Measurements from ENCODE around the gene CYS1.
"Not testable (repeated sequence)": the region's sequence is repeated elsewhere in the genome, so short reads cannot be mapped to it uniquely, and the experiment has no call there.

Gene CYS1

GRCh38 chr2:10079870-10080535, at the start of gene CYS1:
TSS of gene CYS1 (minus strand) at chr2:10080411. CDS start at chr2:10080223, 188 bp downstream.
- in situ Hi-C loops (cut with MboI; ENCODE audit: low sequenced_read_pairs): no loop called here

- in situ Hi-C loops (cut with MboI; ENCODE audit: low sequenced_read_pairs): no loop called here
These were observed 49.3 kb upstream of the CYS1 start for GRCh38 chr2:10129490-10129889.

- in situ Hi-C loops (cut with MboI; ENCODE audit: low sequenced_read_pairs): no loop called here
These were observed 48.2 kb upstream of the CYS1 start for GRCh38 chr2:10128420-10128819.

- in situ Hi-C loops (cut with MboI; ENCODE audit: low sequenced_read_pairs): no loop called here
These were observed 46.4 kb upstream of the CYS1 start for GRCh38 chr2:10126632-10127026.

GRCh38 chr2:10125842-10126631, 45.8 kb upstream of the CYS1 start:
- in situ Hi-C loops (cut with MboI; ENCODE audit: low sequenced_read_pairs): no loop called here

GRCh38 chr2:10124538-10125045, 44.4 kb upstream of the CYS1 start:
- in situ Hi-C loops (cut with MboI; ENCODE audit: low sequenced_read_pairs): no loop called here

GRCh38 chr2:10123281-10123680, 43.1 kb upstream of the CYS1 start:
- in situ Hi-C loops (cut with MboI; ENCODE audit: low sequenced_read_pairs): no loop called here

GRCh38 chr2:10122500-10123280, 42.5 kb upstream of the CYS1 start, which contains the start of gene RRM2:
TSS of gene RRM2 (plus strand) at chr2:10122739. CDS start at chr2:10122799, 60 bp downstream.
- in situ Hi-C loops (cut with MboI; ENCODE audit: low sequenced_read_pairs): no loop called here

- in situ Hi-C loops (cut with MboI; ENCODE audit: low sequenced_read_pairs): no loop called here
These were observed 40.8 kb upstream of the CYS1 start for GRCh38 chr2:10120877-10121574.

GRCh38 chr2:10120158-10120876, 40.1 kb upstream of the CYS1 start:
- in situ Hi-C loops (cut with MboI; ENCODE audit: low sequenced_read_pairs): no loop called here

GRCh38 chr2:10119601-10120157, 39.5 kb upstream of the CYS1 start:
- in situ Hi-C loops (cut with MboI; ENCODE audit: low sequenced_read_pairs): no loop called here

- in situ Hi-C loops (cut with MboI; ENCODE audit: low sequenced_read_pairs): no loop called here
These were observed 38.8 kb upstream of the CYS1 start for GRCh38 chr2:10119027-10119325.

GRCh38 chr2:10109311-10109710, 29.1 kb upstream of the CYS1 start:
- in situ Hi-C loops (cut with MboI; ENCODE audit: low sequenced_read_pairs): no loop called here

GRCh38 chr2:10104906-10105305, 24.7 kb upstream of the CYS1 start:
- in situ Hi-C loops (cut with MboI; ENCODE audit: low sequenced_read_pairs): not testable (repeated sequence)

- in situ Hi-C loops (cut with MboI; ENCODE audit: low sequenced_read_pairs): no loop called here
These were observed 23.0 kb upstream of the CYS1 start for GRCh38 chr2:10103179-10103578.

- in situ Hi-C loops (cut with MboI; ENCODE audit: low sequenced_read_pairs): no loop called here
These were observed 21.3 kb upstream of the CYS1 start for GRCh38 chr2:10101491-10101890.

- in situ Hi-C loops (cut with MboI; ENCODE audit: low sequenced_read_pairs): no loop called here
These were observed 17.3 kb upstream of the CYS1 start for GRCh38 chr2:10097352-10098148.

- in situ Hi-C loops (cut with MboI; ENCODE audit: low sequenced_read_pairs): no loop called here
These were observed 16.4 kb upstream of the CYS1 start for GRCh38 chr2:10096641-10097040.

- in situ Hi-C loops (cut with MboI; ENCODE audit: low sequenced_read_pairs): no loop called here
These were observed 15.0 kb upstream of the CYS1 start for GRCh38 chr2:10095175-10095574.
